ENCODE data around the gene TRAF1. TPM values are rescaled to one million over a fixed set of nuclear protein-coding genes. Genes with fewer than 3 reads are reported as not detected.

TRAF1 gene
- total RNA-seq, 1 experiment from 2014 or later: 4.7 TPM

DNA sequence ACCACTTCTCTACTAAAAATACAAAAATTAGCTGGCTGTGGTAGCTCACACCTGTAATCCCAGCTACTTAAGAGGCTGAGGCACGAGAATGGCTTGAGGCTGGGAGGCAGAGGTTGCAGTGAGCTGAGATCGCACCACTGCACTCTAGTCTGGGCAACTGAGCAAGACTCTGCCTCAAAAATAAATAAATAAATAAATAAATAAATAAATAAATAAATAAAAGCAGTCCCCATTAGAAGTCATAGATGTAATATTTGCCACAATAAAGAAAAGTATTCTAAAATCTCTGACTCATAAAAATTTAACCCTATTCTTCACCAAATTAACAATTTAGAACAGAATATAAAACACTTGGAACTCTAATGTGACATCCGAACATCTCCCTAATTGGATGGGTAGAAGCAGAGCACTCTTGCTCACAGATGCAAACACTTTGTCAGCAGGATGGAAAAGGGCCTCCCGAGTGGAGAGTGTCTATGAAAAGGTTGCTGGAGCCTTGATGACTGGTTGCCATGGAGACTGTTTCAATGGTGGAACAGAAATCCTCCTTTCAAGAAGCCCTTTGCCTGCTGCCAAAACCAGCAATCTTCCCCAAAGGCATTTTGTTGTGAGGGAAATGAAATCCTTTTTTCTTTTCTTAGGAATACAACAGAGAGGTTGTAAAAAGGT lies 38.9 kb upstream of the TRAF1 start:
- Histone ChIP-seq H3K4me1 (ENCODE audit: control insufficient read depth, insufficient read depth, low read length) (no peaks in the 10 kb centered on the region), H3K36me3 (ENCODE audit: control insufficient read depth, insufficient read depth, low read length) (no peaks in the 10 kb centered on the region), H3K27me3 (ENCODE audit: control insufficient read depth, insufficient read depth, low read length) (no peaks in the 10 kb centered on the region), H3K4me3 (ENCODE audit: low read depth in 2 of 2, low read length in 2 of 2) (no peak overlapping the region), H3K9me3 (ENCODE audit: control insufficient read depth, insufficient read depth, low read depth, low read length) (no peaks in the 10 kb centered on the region), H3K27ac (ENCODE audit: low read length) (no peak overlapping the region)
- DNase-seq (ENCODE audit: low read depth, low spot score) (no peak), ATAC-seq (no peak)
- in situ Hi-C loops (cut with HindIII; ENCODE audit: low pct_unique_long_range_greater_than_20kb, low sequenced_read_pairs) (no loop called here), intact Hi-C loops (cut with micrococcal nuclease; ENCODE audit: unreplicated experiment) (no loop called here)
- CTCF ChIA-PET: no interaction called here
- TF ChIP-seq, protein P1, sequence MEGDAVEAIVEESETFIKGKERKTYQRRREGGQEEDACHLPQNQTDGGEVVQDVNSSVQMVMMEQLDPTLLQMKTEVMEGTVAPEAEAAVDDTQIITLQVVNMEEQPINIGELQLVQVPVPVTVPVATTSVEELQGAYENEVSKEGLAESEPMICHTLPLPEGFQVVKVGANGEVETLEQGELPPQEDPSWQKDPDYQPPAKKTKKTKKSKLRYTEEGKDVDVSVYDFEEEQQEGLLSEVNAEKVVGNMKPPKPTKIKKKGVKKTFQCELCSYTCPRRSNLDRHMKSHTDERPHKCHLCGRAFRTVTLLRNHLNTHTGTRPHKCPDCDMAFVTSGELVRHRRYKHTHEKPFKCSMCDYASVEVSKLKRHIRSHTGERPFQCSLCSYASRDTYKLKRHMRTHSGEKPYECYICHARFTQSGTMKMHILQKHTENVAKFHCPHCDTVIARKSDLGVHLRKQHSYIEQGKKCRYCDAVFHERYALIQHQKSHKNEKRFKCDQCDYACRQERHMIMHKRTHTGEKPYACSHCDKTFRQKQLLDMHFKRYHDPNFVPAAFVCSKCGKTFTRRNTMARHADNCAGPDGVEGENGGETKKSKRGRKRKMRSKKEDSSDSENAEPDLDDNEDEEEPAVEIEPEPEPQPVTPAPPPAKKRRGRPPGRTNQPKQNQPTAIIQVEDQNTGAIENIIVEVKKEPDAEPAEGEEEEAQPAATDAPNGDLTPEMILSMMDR (IDR thresholded peaks at IDR 0.05): no peak
- no peak for TF ChIP-seq SIN3A (IDR thresholded peaks at IDR 0.05; ENCODE audit: borderline replicate concordance, insufficient read depth, low read depth, low read length)
- TF ChIP-seq POLR2AphosphoS5 (IDR thresholded peaks at IDR 0.05; ENCODE audit: low read depth, low read length): no peak
- TF ChIP-seq TCF7L2 (IDR thresholded peaks at IDR 0.05; ENCODE audit: low read depth, low read length): no peak
- BruUV-seq (replicated peaks): no TSS peak
- POLR2A ChIA-PET: no interaction called here

DNA sequence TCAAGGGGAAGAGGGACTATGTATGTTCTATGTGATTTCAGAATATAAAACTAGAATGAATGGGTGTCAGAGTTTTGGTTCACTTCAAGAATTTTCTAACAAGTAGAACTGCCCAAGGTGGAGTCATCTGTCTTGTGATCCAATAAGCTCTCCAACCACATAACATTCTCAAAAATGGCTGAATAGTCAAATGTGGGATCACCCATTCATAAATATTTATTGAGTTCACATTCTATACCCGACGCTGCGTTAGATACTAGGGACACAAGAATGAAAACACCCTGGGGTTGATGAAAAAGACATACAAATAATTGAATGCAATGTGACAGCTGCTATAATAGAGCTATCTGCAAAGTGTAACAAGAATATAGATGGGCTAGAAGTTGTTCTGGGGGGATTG lies 35.3 kb upstream of the TRAF1 start:
- CTCF ChIA-PET: no interaction called here
- in situ Hi-C loops (cut with HindIII; ENCODE audit: low pct_unique_long_range_greater_than_20kb, low sequenced_read_pairs): no loop called here
- TF ChIP-seq SIN3A (IDR thresholded peaks at IDR 0.05; ENCODE audit: borderline replicate concordance, insufficient read depth, low read depth, low read length) (no peak), POLR2AphosphoS5 (IDR thresholded peaks at IDR 0.05; ENCODE audit: low read depth, low read length) (no peak), TCF7L2 (IDR thresholded peaks at IDR 0.05; ENCODE audit: low read depth, low read length) (no peak)
- TF ChIP-seq, protein P2, sequence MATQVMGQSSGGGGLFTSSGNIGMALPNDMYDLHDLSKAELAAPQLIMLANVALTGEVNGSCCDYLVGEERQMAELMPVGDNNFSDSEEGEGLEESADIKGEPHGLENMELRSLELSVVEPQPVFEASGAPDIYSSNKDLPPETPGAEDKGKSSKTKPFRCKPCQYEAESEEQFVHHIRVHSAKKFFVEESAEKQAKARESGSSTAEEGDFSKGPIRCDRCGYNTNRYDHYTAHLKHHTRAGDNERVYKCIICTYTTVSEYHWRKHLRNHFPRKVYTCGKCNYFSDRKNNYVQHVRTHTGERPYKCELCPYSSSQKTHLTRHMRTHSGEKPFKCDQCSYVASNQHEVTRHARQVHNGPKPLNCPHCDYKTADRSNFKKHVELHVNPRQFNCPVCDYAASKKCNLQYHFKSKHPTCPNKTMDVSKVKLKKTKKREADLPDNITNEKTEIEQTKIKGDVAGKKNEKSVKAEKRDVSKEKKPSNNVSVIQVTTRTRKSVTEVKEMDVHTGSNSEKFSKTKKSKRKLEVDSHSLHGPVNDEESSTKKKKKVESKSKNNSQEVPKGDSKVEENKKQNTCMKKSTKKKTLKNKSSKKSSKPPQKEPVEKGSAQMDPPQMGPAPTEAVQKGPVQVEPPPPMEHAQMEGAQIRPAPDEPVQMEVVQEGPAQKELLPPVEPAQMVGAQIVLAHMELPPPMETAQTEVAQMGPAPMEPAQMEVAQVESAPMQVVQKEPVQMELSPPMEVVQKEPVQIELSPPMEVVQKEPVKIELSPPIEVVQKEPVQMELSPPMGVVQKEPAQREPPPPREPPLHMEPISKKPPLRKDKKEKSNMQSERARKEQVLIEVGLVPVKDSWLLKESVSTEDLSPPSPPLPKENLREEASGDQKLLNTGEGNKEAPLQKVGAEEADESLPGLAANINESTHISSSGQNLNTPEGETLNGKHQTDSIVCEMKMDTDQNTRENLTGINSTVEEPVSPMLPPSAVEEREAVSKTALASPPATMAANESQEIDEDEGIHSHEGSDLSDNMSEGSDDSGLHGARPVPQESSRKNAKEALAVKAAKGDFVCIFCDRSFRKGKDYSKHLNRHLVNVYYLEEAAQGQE (IDR thresholded peaks at IDR 0.05; ENCODE audit: insufficient read depth in 1 of 2, low read depth in 2 of 2, low read length in 1 of 2): no peak
- TF ChIP-seq, protein P1 (IDR thresholded peaks at IDR 0.05): no peak
- H3K4me3 ChIP-seq (ENCODE audit: low read depth in 2 of 2, low read length in 2 of 2): no peak overlapping the region
- no TSS peak for BruUV-seq (replicated peaks)
- DNase-seq (ENCODE audit: low read depth, low spot score): no peak
- H3K9me3 ChIP-seq (ENCODE audit: control insufficient read depth, insufficient read depth, low read depth, low read length): no peaks in the 10 kb centered on the region
- H3K4me1 ChIP-seq (ENCODE audit: control insufficient read depth, insufficient read depth, low read length): no peaks in the 10 kb centered on the region
- POLR2A ChIA-PET: no interaction called here
- H3K36me3 ChIP-seq (ENCODE audit: control insufficient read depth, insufficient read depth, low read length): no peaks in the 10 kb centered on the region
- no peak overlapping the region for H3K27ac ChIP-seq (ENCODE audit: low read length)
- ATAC-seq: no peak
- H3K27me3 ChIP-seq (ENCODE audit: control insufficient read depth, insufficient read depth, low read length): no peaks in the 10 kb centered on the region
- intact Hi-C loops (cut with micrococcal nuclease; ENCODE audit: unreplicated experiment): no loop called here

Measured in Panc1 (cell line).